WI38 (cell line): ENCODE results near the gene GGTLC1.

Experiments
- H3K4me3 ChIP-seq: 2 replicates; pipeline ENCODE4 v1.5.1; 2011; ENCODE audit warnings: low read depth, mild to moderate bottlenecking, control low read depth, low read length
- TF ChIP-seq, protein P1 (sequence below): IDR thresholded peaks from 2 replicates; pipeline ENCODE4 v1.5.1; 2012; ENCODE audit warnings: low read depth, mild to moderate bottlenecking, control low read depth, low read length

GGTLC1 gene

DNA sequence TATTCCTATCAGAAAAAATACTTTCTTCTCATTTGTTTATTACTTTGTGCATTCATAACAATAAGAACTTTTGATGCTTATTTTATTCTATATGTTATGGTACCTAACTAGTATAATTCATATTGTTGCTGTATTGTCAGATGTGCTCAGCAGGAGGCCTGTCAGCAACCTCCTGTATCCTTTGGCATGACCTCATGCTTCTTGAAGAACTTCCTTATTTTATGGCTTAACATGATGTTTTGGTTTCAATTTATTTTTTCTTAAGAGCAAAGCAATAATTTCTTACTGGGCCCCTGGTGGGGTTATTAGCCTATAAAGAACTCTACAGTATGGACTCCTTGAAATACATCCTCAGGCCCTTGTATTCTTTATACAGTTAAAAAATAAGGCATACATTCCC lies 17.3 kb downstream of the GGTLC1 start:
- TF ChIP-seq, protein P1, sequence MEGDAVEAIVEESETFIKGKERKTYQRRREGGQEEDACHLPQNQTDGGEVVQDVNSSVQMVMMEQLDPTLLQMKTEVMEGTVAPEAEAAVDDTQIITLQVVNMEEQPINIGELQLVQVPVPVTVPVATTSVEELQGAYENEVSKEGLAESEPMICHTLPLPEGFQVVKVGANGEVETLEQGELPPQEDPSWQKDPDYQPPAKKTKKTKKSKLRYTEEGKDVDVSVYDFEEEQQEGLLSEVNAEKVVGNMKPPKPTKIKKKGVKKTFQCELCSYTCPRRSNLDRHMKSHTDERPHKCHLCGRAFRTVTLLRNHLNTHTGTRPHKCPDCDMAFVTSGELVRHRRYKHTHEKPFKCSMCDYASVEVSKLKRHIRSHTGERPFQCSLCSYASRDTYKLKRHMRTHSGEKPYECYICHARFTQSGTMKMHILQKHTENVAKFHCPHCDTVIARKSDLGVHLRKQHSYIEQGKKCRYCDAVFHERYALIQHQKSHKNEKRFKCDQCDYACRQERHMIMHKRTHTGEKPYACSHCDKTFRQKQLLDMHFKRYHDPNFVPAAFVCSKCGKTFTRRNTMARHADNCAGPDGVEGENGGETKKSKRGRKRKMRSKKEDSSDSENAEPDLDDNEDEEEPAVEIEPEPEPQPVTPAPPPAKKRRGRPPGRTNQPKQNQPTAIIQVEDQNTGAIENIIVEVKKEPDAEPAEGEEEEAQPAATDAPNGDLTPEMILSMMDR = no peak
- H3K4me3 ChIP-seq = no peak overlapping the region

DNA sequence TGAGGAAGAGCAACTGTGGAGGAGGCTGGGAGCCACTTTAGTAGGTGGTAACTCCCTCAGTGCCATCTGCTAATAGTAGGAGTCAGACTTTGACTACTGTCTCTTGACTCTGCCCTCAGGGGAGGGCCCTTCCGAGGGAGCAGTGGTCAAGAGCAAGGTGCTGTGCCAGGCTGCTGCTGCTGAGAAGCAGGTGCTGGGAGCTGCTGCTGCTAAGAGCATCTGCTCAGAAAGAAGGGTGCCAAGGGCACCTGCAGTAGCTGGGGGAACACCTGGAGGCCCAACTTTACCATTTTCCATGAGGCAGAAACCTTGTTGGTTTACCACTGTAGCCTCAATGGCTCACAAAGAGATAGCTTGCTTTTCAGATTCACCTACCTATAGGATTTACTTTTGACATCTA lies 18.5 kb downstream of the GGTLC1 start:
- H3K4me3 ChIP-seq = no peak overlapping the region
- TF ChIP-seq, protein P1 = no peak

DNA sequence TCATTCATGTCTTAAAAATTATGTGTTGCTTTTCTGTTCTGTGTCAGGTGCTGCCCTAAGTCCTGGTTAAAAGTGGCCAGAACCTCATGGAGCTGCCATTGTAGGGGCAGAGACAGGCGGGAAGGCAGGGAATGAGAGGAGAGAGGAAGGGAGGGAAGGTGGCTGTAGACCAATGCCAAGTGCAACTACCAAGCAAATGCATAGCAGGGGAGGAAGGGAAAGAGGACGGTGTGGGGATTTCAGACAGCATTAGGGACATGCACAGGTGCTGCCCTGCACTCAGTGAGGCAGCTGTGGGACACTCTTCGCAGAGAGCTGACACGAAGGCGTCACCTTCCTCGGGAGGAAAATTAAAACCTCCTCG lies 21.0 kb downstream of the GGTLC1 start:
- no peak overlapping the region for H3K4me3 ChIP-seq
- TF ChIP-seq, protein P1 = no peak

DNA sequence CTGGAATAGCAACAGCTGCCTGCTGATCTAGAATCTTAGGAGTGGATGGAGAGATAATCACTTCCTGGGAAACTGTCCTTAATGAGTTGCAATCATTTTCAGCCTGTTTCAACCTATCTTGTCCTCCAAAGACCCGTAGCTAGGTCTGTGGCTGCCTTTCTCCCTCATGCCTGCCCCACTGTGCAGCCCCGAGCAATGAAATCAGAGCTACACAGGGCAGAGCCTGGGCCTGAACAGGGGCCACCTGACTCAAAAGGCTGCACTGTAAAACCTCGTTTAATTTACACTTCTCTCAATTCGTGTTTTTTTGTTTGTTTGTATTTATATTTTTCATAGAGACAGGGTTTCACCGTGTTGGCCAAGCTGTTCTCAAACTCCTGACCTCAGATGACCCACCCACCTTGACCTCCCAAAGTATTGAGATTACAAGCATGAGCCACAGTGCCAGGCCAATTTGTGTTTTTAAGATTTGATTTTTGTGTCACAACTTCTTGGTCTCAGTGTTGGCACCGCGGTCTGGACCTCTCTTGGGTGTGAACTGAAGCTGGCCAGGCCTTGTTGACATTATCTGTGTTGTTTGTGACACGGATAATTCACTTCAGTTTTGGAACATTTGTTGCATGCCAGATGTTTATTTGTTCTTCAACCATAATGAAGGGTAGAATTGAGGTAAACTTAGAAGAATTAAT lies 21.5 kb downstream of the GGTLC1 start:
- TF ChIP-seq, protein P1 = no peak
- H3K4me3 ChIP-seq = no peak overlapping the region

DNA sequence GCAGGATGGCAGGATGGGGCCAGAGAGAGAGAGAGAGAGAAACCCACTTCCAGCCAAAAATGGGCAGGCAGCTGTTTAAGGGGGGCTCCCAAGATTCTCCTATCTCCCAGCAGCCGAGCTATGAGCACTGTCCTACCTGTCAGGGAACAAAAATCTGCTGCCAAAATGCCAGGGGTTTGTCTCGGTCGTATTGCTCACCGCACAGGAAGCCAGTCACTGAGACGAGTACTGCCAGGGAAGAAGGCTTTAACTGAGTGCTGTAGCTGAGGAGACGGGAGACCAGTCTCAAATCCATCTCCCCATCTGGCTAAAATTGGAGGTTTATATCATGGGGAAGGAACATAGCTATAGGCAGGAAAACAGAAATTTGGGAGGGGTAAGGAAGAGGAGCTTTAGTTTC lies 22.3 kb downstream of the GGTLC1 start:
- no peak overlapping the region for H3K4me3 ChIP-seq
- TF ChIP-seq, protein P1 = no peak

DNA sequence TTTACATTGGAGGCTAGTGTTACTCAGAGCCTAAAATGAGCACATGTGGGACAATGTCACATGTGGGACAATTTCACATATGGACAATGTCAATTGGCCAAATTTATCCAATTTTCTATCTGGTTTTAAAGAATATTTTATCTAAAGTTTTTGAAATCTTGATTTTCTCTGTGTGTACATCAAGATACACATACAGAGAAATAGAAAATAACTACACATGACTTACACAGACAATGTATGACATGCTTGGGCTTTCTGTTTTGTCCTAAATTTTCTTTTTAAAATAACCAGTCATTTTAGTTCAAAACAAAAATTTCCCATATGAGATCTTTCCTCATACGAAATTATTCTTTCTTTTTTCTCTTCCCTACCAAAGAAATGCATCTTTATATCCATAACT lies 24.6 kb downstream of the GGTLC1 start:
- TF ChIP-seq, protein P1 = no peak
- no peak overlapping the region for H3K4me3 ChIP-seq

DNA sequence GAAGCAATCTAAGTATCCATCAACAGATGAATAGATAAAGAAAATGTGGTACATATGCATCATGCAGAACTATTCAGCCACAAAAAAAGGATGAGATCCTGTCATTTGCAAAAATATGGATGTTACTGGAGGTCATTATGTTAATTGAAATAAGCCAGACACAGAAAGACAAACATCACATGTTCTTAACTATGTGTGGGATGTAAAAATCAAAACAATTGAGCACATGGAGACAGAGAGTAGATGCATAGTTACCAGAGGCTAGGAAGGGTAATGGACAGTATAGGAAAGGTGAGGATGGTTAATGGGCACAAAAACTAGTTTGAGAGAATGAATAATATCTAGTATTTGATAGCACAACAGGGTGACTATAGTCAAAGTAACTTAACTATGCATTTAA lies 26.3 kb downstream of the GGTLC1 start:
- TF ChIP-seq, protein P1 = no peak
- no peak overlapping the region for H3K4me3 ChIP-seq
